AG04450 (cell line): ENCODE results near the gene CGB1. TPM values are rescaled to one million over a fixed set of nuclear protein-coding genes. Genes with fewer than 3 reads are reported as not detected.

ENCODE experiments used
- CTCF ChIA-PET: fragments of 300-600, 350-600 bp; formaldehyde crosslinking; extraction: SDS; loops from one replicate; lab custom pipeline; 2022; ENCODE audit warnings: antibody characterized with exemption, inconsistent platforms; lab: Charles Lee
- POLR2A ChIA-PET: fragments of 350-600 bp; formaldehyde crosslinking; extraction: SDS; loops from one replicate; lab custom pipeline; 2021; ENCODE audit warnings: antibody characterized with exemption, inconsistent platforms; lab: Yijun Ruan, JAX
- DNase-seq: peaks from one replicate; pipeline ENCODE4 v3.0.0-alpha.2; 2011; ENCODE audit warnings: low read depth, low spot score
- H3K27ac ChIP-seq: one replicate; pipeline ENCODE4 v1.5.1; 2012; ENCODE audit warnings: low read depth, low read length, control low read depth
- H3K27me3 ChIP-seq: one replicate; pipeline ENCODE4 v1.6.0; 2012; ENCODE audit warnings: low read length; ENCODE audit not compliant: control insufficient read depth, insufficient read depth
- H3K4me3 ChIP-seq: 2 replicates; pipeline ENCODE4 v1.5.1; 2011; ENCODE audit warnings: mild to moderate bottlenecking, low read depth, low read length, control low read depth
- H3K9me3 ChIP-seq: 2 replicates; pipeline ENCODE4 v1.5.1; 2012; ENCODE audit warnings: low read length; ENCODE audit not compliant: control insufficient read depth, insufficient read depth
- polyA plus RNA-seq: library from polyadenylated mRNA; depleted of rRNA; stranded (reverse); fragments of >200 nt; gene quantifications from 2 replicates; pipeline ENCODE4 v1.2.3, GENCODE V29; 2011
- TF ChIP-seq, protein P1 (sequence below): IDR thresholded peaks from 2 replicates; pipeline ENCODE4 v1.5.1; 2011; ENCODE audit warnings: low read depth, low read length, control low read depth, inconsistent platforms

The CGB1 gene
- polyA plus RNA-seq, 1 experiment, result not detected

DNA sequence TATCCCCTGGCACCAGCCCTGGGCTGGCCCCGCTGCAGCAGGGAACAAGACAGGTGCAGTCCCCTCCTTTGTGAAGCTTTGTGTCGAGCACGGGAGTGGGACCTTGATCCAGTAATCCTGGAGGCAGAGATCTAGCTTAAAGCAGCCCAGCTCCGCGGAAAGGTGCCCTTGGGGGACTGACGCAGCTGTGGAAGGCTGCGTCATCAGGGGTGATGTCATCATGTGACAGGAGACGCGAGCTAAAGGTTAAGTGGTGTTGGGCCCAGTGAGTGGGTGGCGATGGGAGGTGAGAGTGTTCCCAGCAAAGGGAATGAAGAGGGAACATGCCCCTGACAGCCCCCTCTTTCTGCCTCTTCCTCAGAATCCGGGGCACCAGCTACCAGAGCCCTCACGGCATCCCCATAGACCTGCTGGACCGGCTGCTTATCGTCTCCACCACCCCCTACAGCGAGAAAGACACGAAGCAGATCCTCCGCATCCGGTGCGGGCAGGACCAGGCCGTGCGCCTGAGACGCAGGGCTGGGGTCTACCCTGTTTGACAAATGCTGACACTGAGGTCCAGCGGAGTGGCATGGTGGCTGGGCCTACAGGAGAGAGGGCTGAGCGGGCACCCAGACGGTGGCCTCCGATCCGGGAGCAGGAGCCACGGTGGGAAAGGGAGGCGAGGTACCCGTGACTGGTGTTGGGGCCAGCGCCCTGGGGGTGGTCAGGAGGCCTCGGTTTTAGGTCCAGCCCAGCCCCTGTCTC lies 22.4 kb downstream of the CGB1 start:
- H3K9me3 ChIP-seq, result no peaks in the 10 kb centered on the region; the same call in 1 of the 2 replicates
- no peaks in the 10 kb centered on the region for H3K27me3 ChIP-seq
- no peak overlapping the region for H3K4me3 ChIP-seq
- ChIA-PET POLR2A (no interaction called here), CTCF (interaction anchor here (1.2 to 2.3 kb wide), 2 partner anchors 14 to 21 kb away, joined by 4 to 12 read pairs; partner anchors contain the start of genes GYS1 and RUVBL2)
- H3K27ac ChIP-seq, result no peak overlapping the region
- TF ChIP-seq, protein P1, sequence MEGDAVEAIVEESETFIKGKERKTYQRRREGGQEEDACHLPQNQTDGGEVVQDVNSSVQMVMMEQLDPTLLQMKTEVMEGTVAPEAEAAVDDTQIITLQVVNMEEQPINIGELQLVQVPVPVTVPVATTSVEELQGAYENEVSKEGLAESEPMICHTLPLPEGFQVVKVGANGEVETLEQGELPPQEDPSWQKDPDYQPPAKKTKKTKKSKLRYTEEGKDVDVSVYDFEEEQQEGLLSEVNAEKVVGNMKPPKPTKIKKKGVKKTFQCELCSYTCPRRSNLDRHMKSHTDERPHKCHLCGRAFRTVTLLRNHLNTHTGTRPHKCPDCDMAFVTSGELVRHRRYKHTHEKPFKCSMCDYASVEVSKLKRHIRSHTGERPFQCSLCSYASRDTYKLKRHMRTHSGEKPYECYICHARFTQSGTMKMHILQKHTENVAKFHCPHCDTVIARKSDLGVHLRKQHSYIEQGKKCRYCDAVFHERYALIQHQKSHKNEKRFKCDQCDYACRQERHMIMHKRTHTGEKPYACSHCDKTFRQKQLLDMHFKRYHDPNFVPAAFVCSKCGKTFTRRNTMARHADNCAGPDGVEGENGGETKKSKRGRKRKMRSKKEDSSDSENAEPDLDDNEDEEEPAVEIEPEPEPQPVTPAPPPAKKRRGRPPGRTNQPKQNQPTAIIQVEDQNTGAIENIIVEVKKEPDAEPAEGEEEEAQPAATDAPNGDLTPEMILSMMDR, result no peak
- no peak for DNase-seq

GRCh38 chr19:49011194-49011593 lies 25.5 kb downstream of the CGB1 start:
- TF ChIP-seq, protein P1, result no peak
- no peak for DNase-seq
- no peak overlapping the region for H3K4me3 ChIP-seq
- no peaks in the 10 kb centered on the region for H3K27me3 ChIP-seq
- H3K27ac ChIP-seq, result no peak overlapping the region
- POLR2A ChIA-PET, result no interaction called here
- CTCF ChIA-PET, result interaction anchor here (1.2 kb wide), 1 partner anchor 11 kb away, joined by 4 read pairs; no protein-coding TSS in a partner anchor
- H3K9me3 ChIP-seq, result no peaks in the 10 kb centered on the region; the same call in 1 of the 2 replicates

DNA sequence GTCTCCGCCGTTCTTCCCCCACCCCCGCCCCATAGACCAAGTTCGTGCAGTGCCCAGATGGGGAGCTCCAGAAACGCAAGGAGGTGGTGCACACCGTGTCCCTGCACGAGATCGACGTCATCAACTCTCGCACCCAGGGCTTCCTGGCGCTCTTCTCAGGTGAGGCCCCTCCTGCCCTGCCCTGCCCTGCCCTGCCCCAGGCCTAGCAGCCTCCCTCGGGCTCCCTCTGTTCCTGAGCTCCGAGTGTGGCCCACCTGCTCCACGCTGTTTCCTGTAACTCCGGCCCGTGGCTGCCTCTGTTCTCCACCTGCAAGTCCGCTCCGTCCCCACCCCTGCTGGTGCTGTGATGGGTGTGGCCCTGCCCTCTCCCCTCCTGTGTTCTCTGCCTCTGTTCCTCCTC lies 26.2 kb downstream of the CGB1 start:
- no peak for DNase-seq
- Histone ChIP-seq H3K27me3 (no peaks in the 10 kb centered on the region), H3K27ac (no peak overlapping the region), H3K4me3 (no peak overlapping the region), H3K9me3 (no peaks in the 10 kb centered on the region; the same call in 1 of the 2 replicates)
- TF ChIP-seq, protein P1, result no peak
- POLR2A ChIA-PET, result no interaction called here
- CTCF ChIA-PET, result interaction anchor here (1.2 to 2.2 kb wide), 2 partner anchors 11 to 17 kb away, joined by 4 to 14 read pairs; partner anchors contain the start of genes GYS1 and RUVBL2

DNA sequence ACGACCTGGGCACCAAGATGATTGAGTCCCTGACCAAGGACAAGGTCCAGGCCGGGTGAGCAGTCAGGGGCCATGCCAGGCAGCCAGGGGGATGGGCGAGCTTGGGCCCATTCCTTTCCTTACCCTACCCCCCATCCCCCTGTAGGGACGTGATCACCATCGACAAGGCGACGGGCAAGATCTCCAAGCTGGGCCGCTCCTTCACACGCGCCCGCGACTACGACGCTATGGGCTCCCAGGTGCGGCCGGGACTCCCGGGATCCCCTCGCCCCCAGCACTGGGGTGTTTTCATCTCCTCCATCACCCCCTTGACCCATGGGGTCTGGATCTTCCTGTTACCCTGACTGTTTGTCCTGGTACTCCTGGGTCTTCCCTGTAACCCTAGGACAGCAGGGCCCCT lies 26.9 kb downstream of the CGB1 start:
- no peak for DNase-seq
- no peak overlapping the region for H3K4me3 ChIP-seq
- H3K27ac ChIP-seq, result no peak overlapping the region
- H3K9me3 ChIP-seq, result no peaks in the 10 kb centered on the region; the same call in 1 of the 2 replicates
- ChIA-PET POLR2A (no interaction called here), CTCF (interaction anchor here (1.0 to 2.9 kb wide), 4 partner anchors 10 to 137 kb away, joined by 3 to 30 read pairs (median 10); partner anchors contain the start of genes GYS1 and RUVBL2)
- no peaks in the 10 kb centered on the region for H3K27me3 ChIP-seq
- TF ChIP-seq, protein P1, result no peak

GRCh38 chr19:49006905-49007304 lies 29.8 kb downstream of the CGB1 start:
- no peaks in the 10 kb centered on the region; the same call in 1 of the 2 replicates for H3K9me3 ChIP-seq
- TF ChIP-seq, protein P1, result no peak
- H3K4me3 ChIP-seq, result no peak overlapping the region
- H3K27ac ChIP-seq, result no peak overlapping the region
- no peaks in the 10 kb centered on the region for H3K27me3 ChIP-seq
- no peak for DNase-seq
- ChIA-PET POLR2A (interaction anchor here (1.0 kb wide), 1 partner anchor 15 kb away, joined by 4 read pairs; no protein-coding TSS in a partner anchor), CTCF (no interaction called here)
